HepG2 (cell line): ENCODE data around the gene ZNF324B. TPM values are rescaled to one million over a fixed set of nuclear protein-coding genes. Genes with fewer than 3 reads are reported as not detected.

ENCODE experiments used
- HMGA1 ChIP-seq: sonication (generic); formaldehyde crosslinking; conservative IDR thresholded peaks from 2 replicates; pipeline ENCODE4 v1.4.0; 2020; ENCODE audit warnings: missing genetic modification reagents
- KLF15 ChIP-seq: sonication (generic); formaldehyde crosslinking; IDR thresholded peaks from 2 replicates; pipeline ENCODE4 v1.8.1; 2023; ENCODE audit warnings: borderline replicate concordance, mild to moderate bottlenecking, inconsistent platforms, missing genetic modification reagents, mixed read lengths
- PRMT3 ChIP-seq: sonication (generic); formaldehyde crosslinking; IDR thresholded peaks from 2 replicates; pipeline ENCODE4 v1.8.1; 2022; ENCODE audit warnings: low read depth, mild to moderate bottlenecking, moderate library complexity, missing genetic modification reagents, borderline replicate concordance
- SSRP1 ChIP-seq: IDR thresholded peaks from 2 replicates; pipeline ENCODE4 v1.6.1; 2016; ENCODE audit warnings: control low read depth
- ZNF101 ChIP-seq: sonication (generic); formaldehyde crosslinking; IDR thresholded peaks from 2 replicates; pipeline ENCODE4 v1.4.0; 2020; ENCODE audit warnings: mild to moderate bottlenecking, low read depth, missing genetic modification reagents, borderline replicate concordance
- ZNF589 ChIP-seq: sonication (generic); formaldehyde crosslinking; conservative IDR thresholded peaks from 2 replicates; pipeline ENCODE4 v1.8.0; 2022; ENCODE audit warnings: mild to moderate bottlenecking, moderate library complexity, missing genetic modification reagents
- ZNF615 ChIP-seq: sonication (generic); formaldehyde crosslinking; IDR thresholded peaks from 2 replicates; pipeline ENCODE4 v1.5.0; 2020; ENCODE audit warnings: mild to moderate bottlenecking, missing genetic modification reagents, borderline replicate concordance
- polyA plus RNA-seq, 8 experiments: library from polyadenylated mRNA; depleted of rRNA in 3 of 8; stranded (reverse) in 7 of 8; unstranded in 1 of 8; fragments of >200 nt; fragmentation: Illumina TruSeq in 4 of 8; extraction: Trizol in 4 of 8; gene quantifications; 2 replicates each; pipeline versions ENCODE4 v1.2.1 to v1.2.3, GENCODE V29; 2011 to 2016; ENCODE audit warnings: low read depth in 4 of 8, missing spikeins in 1 of 8, mixed read lengths in 1 of 8; ENCODE audit not compliant: insufficient read depth in 1 of 8
- total RNA-seq, 5 experiments: library from RNA; depleted of rRNA; stranded (reverse); fragments of >200 nt; fragmentation: Illumina TruSeq; extraction: Trizol; gene quantifications; 2 replicates each; pipeline ENCODE4 v1.2.3, GENCODE V29; 2016; ENCODE audit warnings: low read depth in 1 of 5
- TF ChIP-seq, protein P1 (sequence below): sonication (generic); formaldehyde crosslinking; IDR thresholded peaks from 2 replicates; pipeline ENCODE4 v1.4.0; 2020; ENCODE audit warnings: missing genetic modification reagents, borderline replicate concordance
- TF ChIP-seq, protein P2 (sequence below): sonication (generic); formaldehyde crosslinking; IDR thresholded peaks from 2 replicates; pipeline ENCODE4 v1.4.0; 2020; ENCODE audit warnings: missing genetic modification reagents
- TF ChIP-seq, protein P3 (sequence below): IDR thresholded peaks from 2 replicates; pipeline ENCODE4 v1.6.1; 2016; ENCODE audit warnings: low read depth
- TF ChIP-seq, protein P4 (sequence below): sonication (generic); formaldehyde crosslinking; IDR thresholded peaks from 2 replicates; pipeline ENCODE4 v1.4.0; 2020; ENCODE audit warnings: missing genetic modification reagents
- TF ChIP-seq, protein P5 (sequence below): IDR thresholded peaks from 2 replicates; pipeline ENCODE4 v1.6.1; 2016; ENCODE audit warnings: low read depth, control low read depth
- TF ChIP-seq, protein P6 (sequence below): IDR thresholded peaks from 2 replicates; pipeline ENCODE4 v1.6.1; 2016; ENCODE audit warnings: missing biosample characterization, missing genetic modification reagents, low read depth

ZNF324B gene
- total and polyA plus RNA-seq, 2 of the 13 experiments (the other 11 are each of a cell fraction or from before 2014, with no cell fraction given) = 0.53 to 3.0 TPM

DNA sequence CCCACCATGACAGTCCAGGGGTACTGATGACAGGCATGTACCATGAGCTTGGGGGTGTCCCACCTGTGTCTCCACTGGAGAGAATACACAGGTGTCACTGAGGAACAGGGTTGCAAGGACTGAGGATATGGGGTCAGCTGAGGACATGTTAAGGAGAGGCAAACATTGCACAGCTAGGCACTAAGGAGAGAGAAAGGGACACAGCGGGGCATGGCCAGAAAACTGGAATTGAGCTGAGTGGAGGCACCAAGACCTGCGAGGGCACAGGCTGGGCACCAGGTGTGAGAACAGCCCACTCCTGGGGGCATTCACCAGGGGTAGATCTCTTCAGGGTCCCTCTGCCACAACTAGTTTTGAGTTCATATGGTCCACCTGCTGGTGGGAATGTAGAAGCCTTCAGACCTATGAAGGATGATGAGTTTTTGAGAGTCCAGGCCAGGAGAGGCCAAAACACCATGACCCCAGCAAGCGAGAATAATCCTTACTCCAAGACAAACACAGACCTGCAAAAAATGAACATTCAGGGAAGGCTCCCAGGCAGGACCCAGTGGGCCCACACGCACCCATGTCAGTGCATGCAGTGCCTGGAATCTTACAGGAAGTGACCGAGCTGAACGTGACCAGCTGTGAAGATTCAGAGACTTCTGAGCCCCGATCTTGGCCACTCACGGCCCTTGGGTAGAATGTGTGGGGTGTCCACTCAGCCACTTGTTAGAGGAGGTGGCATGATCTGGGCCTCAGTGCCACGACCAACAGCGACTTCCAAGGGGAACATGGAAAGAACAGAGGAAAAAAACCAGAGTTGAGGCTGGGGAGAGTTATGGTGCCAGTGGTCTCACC is 44.4 kb upstream of the ZNF324B start (continued):
- TF ChIP-seq, protein P1, sequence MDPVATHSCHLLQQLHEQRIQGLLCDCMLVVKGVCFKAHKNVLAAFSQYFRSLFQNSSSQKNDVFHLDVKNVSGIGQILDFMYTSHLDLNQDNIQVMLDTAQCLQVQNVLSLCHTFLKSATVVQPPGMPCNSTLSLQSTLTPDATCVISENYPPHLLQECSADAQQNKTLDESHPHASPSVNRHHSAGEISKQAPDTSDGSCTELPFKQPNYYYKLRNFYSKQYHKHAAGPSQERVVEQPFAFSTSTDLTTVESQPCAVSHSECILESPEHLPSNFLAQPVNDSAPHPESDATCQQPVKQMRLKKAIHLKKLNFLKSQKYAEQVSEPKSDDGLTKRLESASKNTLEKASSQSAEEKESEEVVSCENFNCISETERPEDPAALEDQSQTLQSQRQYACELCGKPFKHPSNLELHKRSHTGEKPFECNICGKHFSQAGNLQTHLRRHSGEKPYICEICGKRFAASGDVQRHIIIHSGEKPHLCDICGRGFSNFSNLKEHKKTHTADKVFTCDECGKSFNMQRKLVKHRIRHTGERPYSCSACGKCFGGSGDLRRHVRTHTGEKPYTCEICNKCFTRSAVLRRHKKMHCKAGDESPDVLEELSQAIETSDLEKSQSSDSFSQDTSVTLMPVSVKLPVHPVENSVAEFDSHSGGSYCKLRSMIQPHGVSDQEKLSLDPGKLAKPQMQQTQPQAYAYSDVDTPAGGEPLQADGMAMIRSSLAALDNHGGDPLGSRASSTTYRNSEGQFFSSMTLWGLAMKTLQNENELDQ (CRISPR knock-in tag) = no peak
- TF ChIP-seq, protein P2, sequence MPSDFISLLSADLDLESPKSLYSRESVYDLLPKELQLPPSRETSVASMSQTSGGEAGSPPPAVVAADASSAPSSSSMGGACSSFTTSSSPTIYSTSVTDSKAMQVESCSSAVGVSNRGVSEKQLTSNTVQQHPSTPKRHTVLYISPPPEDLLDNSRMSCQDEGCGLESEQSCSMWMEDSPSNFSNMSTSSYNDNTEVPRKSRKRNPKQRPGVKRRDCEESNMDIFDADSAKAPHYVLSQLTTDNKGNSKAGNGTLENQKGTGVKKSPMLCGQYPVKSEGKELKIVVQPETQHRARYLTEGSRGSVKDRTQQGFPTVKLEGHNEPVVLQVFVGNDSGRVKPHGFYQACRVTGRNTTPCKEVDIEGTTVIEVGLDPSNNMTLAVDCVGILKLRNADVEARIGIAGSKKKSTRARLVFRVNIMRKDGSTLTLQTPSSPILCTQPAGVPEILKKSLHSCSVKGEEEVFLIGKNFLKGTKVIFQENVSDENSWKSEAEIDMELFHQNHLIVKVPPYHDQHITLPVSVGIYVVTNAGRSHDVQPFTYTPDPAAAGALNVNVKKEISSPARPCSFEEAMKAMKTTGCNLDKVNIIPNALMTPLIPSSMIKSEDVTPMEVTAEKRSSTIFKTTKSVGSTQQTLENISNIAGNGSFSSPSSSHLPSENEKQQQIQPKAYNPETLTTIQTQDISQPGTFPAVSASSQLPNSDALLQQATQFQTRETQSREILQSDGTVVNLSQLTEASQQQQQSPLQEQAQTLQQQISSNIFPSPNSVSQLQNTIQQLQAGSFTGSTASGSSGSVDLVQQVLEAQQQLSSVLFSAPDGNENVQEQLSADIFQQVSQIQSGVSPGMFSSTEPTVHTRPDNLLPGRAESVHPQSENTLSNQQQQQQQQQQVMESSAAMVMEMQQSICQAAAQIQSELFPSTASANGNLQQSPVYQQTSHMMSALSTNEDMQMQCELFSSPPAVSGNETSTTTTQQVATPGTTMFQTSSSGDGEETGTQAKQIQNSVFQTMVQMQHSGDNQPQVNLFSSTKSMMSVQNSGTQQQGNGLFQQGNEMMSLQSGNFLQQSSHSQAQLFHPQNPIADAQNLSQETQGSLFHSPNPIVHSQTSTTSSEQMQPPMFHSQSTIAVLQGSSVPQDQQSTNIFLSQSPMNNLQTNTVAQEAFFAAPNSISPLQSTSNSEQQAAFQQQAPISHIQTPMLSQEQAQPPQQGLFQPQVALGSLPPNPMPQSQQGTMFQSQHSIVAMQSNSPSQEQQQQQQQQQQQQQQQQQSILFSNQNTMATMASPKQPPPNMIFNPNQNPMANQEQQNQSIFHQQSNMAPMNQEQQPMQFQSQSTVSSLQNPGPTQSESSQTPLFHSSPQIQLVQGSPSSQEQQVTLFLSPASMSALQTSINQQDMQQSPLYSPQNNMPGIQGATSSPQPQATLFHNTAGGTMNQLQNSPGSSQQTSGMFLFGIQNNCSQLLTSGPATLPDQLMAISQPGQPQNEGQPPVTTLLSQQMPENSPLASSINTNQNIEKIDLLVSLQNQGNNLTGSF (CRISPR knock-in tag) = no peak
- 0 out of 2 replicates have a peak, but pooled peaks have one; percentile 57 for TF ChIP-seq ZNF589 (CRISPR knock-in tag)
- TF ChIP-seq, protein P3, sequence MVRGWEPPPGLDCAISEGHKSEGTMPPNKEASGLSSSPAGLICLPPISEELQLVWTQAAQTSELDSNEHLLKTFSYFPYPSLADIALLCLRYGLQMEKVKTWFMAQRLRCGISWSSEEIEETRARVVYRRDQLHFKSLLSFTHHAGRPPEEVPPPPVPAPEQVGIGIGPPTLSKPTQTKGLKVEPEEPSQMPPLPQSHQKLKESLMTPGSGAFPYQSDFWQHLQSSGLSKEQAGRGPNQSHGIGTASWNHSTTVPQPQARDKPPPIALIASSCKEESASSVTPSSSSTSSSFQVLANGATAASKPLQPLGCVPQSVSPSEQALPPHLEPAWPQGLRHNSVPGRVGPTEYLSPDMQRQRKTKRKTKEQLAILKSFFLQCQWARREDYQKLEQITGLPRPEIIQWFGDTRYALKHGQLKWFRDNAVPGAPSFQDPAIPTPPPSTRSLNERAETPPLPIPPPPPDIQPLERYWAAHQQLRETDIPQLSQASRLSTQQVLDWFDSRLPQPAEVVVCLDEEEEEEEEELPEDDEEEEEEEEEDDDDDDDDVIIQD (CRISPR knock-in tag) = no peak
- TF ChIP-seq SSRP1 (CRISPR knock-in tag) = no peak
- TF ChIP-seq, protein P4, sequence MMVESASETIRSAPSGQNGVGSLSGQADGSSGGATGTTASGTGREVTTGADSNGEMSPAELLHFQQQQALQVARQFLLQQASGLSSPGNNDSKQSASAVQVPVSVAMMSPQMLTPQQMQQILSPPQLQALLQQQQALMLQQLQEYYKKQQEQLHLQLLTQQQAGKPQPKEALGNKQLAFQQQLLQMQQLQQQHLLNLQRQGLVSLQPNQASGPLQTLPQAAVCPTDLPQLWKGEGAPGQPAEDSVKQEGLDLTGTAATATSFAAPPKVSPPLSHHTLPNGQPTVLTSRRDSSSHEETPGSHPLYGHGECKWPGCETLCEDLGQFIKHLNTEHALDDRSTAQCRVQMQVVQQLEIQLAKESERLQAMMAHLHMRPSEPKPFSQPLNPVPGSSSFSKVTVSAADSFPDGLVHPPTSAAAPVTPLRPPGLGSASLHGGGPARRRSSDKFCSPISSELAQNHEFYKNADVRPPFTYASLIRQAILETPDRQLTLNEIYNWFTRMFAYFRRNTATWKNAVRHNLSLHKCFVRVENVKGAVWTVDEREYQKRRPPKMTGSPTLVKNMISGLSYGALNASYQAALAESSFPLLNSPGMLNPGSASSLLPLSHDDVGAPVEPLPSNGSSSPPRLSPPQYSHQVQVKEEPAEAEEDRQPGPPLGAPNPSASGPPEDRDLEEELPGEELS (CRISPR knock-in tag) = no peak
- no peak for TF ChIP-seq ZNF615 (CRISPR knock-in tag)
- TF ChIP-seq, protein P5, sequence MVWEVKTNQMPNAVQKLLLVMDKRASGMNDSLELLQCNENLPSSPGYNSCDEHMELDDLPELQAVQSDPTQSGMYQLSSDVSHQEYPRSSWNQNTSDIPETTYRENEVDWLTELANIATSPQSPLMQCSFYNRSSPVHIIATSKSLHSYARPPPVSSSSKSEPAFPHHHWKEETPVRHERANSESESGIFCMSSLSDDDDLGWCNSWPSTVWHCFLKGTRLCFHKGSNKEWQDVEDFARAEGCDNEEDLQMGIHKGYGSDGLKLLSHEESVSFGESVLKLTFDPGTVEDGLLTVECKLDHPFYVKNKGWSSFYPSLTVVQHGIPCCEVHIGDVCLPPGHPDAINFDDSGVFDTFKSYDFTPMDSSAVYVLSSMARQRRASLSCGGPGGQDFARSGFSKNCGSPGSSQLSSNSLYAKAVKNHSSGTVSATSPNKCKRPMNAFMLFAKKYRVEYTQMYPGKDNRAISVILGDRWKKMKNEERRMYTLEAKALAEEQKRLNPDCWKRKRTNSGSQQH (CRISPR knock-in tag) = no peak
- TF ChIP-seq, protein P6, sequence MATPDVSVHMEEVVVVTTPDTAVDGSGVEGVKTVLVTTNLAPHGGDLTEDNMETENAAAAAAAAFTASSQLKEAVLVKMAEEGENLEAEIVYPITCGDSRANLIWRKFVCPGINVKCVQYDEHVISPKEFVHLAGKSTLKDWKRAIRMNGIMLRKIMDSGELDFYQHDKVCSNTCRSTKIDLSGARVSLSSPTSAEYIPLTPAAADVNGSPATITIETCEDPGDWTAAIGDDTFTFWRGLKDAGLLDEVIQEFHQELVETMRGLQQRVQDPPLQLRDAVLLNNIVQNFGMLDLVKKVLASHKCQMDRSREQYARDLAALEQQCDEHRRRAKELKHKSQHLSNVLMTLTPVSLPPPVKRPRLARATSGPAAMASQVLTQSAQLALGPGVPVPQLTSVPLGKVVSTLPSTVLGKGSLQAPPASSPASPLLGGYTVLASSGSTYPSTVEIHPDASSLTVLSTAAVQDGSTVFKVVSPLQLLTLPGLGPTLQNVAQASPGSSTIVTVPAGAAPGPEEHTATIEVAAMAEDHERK (CRISPR knock-in tag) = no peak
- no peak for TF ChIP-seq HMGA1
- TF ChIP-seq KLF15 (CRISPR knock-in tag) = no peak
- no peak for TF ChIP-seq ZNF101 (CRISPR knock-in tag)
- no peak for TF ChIP-seq PRMT3 (CRISPR knock-in tag)
